OCI-LY7 (cell line): Measurements from ENCODE around the gene RSAD2. TPM values are rescaled to one million over a fixed set of nuclear protein-coding genes. Genes with fewer than 3 reads are reported as not detected.
A peak's percentile ranks its signal among the peaks of the same experiment; 100 is the strongest.

Source experiments
- BruUV-seq: library from RNA; stranded (reverse); fragments of 400-500 nt; replicated peaks from 2 replicates; lab custom pipeline; 2021; lab: Mats Ljungman, UMichigan
- CTCF ChIA-PET: fragments of 300-600 bp; sonication (Branson Sonifier 250); formaldehyde crosslinking; loops from one replicate; lab custom pipeline; 2022; ENCODE audit warnings: antibody characterized with exemption; ENCODE audit not compliant: unreplicated experiment; lab: Charles Lee
- POLR2A ChIA-PET: fragments of 300-600 bp; sonication (Branson Sonifier 250); formaldehyde crosslinking; loops from one replicate; lab custom pipeline; 2022; ENCODE audit warnings: antibody characterized with exemption; lab: Charles Lee
- DNase-seq: peaks from one replicate; pipeline ENCODE4 v3.0.0-alpha.2; 2015; ENCODE audit warnings: low spot score
- H2AFZ ChIP-seq: fragments of 200-600 bp; sonication (generic), shearing (Covaris generic); 2 replicates; pipeline ENCODE4 v1.6.1; 2014; ENCODE audit warnings: mild to moderate bottlenecking, antibody characterized with exemption, low read length, moderate library complexity
- H3K27ac ChIP-seq: fragments of 200-600 bp; sonication (generic); 2 replicates; pipeline ENCODE4 v1.5.1; 2014; ENCODE audit warnings: mixed run types, low read depth, mild to moderate bottlenecking, moderate library complexity, low read length, inconsistent platforms; ENCODE audit not compliant: poor library complexity, severe bottlenecking
- H3K36me3 ChIP-seq: fragments of 200-600 bp; sonication (generic); 2 replicates; pipeline ENCODE4 v1.6.1; 2014; ENCODE audit warnings: mild to moderate bottlenecking, antibody characterized with exemption, low read length, moderate library complexity, mixed read lengths; ENCODE audit not compliant: insufficient read depth
- H3K4me1 ChIP-seq: fragments of 200-600 bp; sonication (generic); 2 replicates; pipeline ENCODE4 v1.5.1; 2014; ENCODE audit warnings: mild to moderate bottlenecking, low read length; ENCODE audit not compliant: insufficient read depth, poor library complexity, severe bottlenecking
- H3K4me2 ChIP-seq: fragments of 200-600 bp; sonication (generic); 2 replicates; pipeline ENCODE4 v1.6.1; 2014; ENCODE audit warnings: mild to moderate bottlenecking, low read length
- H3K4me3 ChIP-seq: fragments of 200-600 bp; sonication (generic); 2 replicates; pipeline ENCODE4 v1.5.1; 2014; ENCODE audit warnings: mild to moderate bottlenecking, low read depth, low read length; ENCODE audit not compliant: poor library complexity, severe bottlenecking
- H3K79me2 ChIP-seq: fragments of 200-600 bp; sonication (generic); 2 replicates; pipeline ENCODE4 v1.6.1; 2016; ENCODE audit warnings: low read depth, mild to moderate bottlenecking, low read length, moderate library complexity, mixed read lengths; ENCODE audit not compliant: insufficient read depth
- H3K9me2 ChIP-seq: fragments of 200-600 bp; sonication (generic); 2 replicates; pipeline ENCODE4 v1.6.1; 2016; ENCODE audit warnings: mild to moderate bottlenecking, low read length, mixed read lengths; ENCODE audit not compliant: insufficient read depth
- H3K9me3 ChIP-seq: fragments of 200-600 bp; sonication (generic); 2 replicates; pipeline ENCODE4 v1.6.1; 2014; ENCODE audit warnings: mild to moderate bottlenecking, mixed run types, low read length, mixed read lengths
- H4K20me1 ChIP-seq: fragments of 200-600 bp; sonication (generic); 2 replicates; pipeline ENCODE4 v1.6.1; 2014; ENCODE audit warnings: mild to moderate bottlenecking, antibody characterized with exemption, low read length, moderate library complexity, mixed read lengths; ENCODE audit not compliant: insufficient read depth
- EZH2phosphoT487 ChIP-seq: fragments of 200-600 bp; sonication (generic); IDR thresholded peaks from 2 replicates; pipeline ENCODE4 v1.6.1; 2018; ENCODE audit warnings: low read depth, borderline replicate concordance, mild to moderate bottlenecking, mixed run types, antibody characterized with exemption, low read length, moderate library complexity, mixed read lengths
- intact Hi-C: fragments of 100-400 bp; cut with micrococcal nuclease; formaldehyde crosslinking; loops from one replicate; pipeline ENCODE4 v1.10.0; 2022; ENCODE audit not compliant: unreplicated experiment
- total RNA-seq, 2 experiments: library from RNA; depleted of rRNA in 1 of 2; stranded (reverse); fragments of >200 nt in 1 of 2; shearing (Covaris generic) in 1 of 2; gene quantifications; 2 replicates each; pipeline ENCODE4 v1.2.3, GENCODE V29; 2014 to 2022
- TF ChIP-seq, protein P1 (sequence below): fragments of 200-600 bp; sonication (generic); conservative IDR thresholded peaks from 2 replicates; pipeline ENCODE4 v1.5.1; 2014; ENCODE audit warnings: mild to moderate bottlenecking, antibody characterized with exemption, low read length, moderate library complexity, mixed read lengths

The RSAD2 gene
- total RNA-seq, 2 experiments from 2014 or later: not detected

DNA sequence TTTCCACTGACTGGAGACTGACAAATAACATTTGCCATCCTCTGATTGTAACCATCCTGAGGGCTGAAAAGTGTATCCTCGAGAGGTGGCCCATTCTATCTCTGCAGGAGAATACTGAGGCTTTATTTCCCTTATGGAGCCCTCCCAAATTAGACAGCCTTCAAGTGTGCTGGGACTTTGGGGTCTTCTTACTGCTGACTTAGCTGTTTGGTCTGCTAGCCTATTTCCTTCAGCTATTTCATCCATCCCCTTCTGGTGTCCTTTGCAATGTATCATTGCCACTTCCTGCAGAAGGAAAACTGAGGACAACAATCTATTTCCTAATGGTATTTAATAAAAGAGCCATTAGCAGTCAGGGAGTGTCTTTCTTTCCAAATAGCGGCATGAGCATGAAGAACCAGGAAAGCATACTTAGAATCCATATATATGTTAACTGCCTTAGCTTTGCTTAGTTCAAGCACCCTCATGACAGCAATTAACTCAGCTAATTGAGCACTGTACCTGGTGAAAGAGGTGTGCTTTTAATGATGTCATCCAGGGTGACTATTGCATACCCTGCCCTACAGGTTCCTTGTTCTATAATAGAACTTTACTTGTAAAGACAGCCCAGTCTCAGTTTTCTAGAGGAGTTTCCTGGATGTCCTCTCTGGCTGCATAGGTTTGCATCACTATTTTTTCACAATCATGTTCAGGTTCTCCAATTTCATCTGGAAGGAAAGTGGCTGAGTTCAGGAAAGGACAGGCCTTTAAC, 35.9 kb upstream of the RSAD2 start:
- Histone ChIP-seq H3K9me3 (peaks cover 29% of the 10 kb centered on the region; the same call in 1 of the 2 replicates), H3K4me3 (no peak overlapping the region), H3K27ac (no peak overlapping the region), H3K79me2 (no peaks in the 10 kb centered on the region), H3K4me1 (no peaks in the 10 kb centered on the region), H3K9me2 (no peaks in the 10 kb centered on the region), H3K36me3 (no peaks in the 10 kb centered on the region), H3K4me2 (no peak overlapping the region), H2AFZ (no peak overlapping the region), H4K20me1 (no peaks in the 10 kb centered on the region)
- CTCF ChIA-PET: no interaction called here
- POLR2A ChIA-PET: no interaction called here
- no TSS peak for BruUV-seq
- intact Hi-C loops: no loop called here
- DNase-seq: no peak
- TF ChIP-seq, protein P1, sequence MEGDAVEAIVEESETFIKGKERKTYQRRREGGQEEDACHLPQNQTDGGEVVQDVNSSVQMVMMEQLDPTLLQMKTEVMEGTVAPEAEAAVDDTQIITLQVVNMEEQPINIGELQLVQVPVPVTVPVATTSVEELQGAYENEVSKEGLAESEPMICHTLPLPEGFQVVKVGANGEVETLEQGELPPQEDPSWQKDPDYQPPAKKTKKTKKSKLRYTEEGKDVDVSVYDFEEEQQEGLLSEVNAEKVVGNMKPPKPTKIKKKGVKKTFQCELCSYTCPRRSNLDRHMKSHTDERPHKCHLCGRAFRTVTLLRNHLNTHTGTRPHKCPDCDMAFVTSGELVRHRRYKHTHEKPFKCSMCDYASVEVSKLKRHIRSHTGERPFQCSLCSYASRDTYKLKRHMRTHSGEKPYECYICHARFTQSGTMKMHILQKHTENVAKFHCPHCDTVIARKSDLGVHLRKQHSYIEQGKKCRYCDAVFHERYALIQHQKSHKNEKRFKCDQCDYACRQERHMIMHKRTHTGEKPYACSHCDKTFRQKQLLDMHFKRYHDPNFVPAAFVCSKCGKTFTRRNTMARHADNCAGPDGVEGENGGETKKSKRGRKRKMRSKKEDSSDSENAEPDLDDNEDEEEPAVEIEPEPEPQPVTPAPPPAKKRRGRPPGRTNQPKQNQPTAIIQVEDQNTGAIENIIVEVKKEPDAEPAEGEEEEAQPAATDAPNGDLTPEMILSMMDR: no peak

DNA sequence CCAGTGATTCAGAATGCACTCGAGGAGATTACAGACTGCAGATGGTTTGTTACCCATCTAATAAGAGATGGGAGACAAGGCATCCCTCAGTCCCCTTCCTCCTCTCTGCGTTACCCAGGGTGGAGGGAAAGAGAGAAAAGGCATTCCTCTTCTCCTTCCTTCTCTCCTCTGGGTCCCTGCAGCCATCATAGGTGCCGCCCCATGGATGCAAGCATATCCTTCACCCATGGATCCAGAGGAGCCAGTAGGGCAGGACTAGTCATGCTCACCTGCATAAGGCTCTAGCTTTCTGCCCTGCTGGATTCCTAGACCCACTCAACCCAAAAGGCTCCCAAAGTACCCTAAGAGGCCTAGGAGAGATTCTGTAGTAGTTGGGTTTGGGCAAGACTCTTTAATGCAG, 32.3 kb upstream of the RSAD2 start:
- no peaks in the 10 kb centered on the region for H3K79me2 ChIP-seq
- peak; percentile 61 for DNase-seq
- POLR2A ChIA-PET: no interaction called here
- no peak overlapping the region for H3K4me3 ChIP-seq
- no peak overlapping the region for H3K27ac ChIP-seq
- intact Hi-C loops: no loop called here
- no peaks in the 10 kb centered on the region for H3K4me1 ChIP-seq
- TF ChIP-seq, protein P1: no peak
- no peak for TF ChIP-seq EZH2phosphoT487
- no peaks in the 10 kb centered on the region for H3K36me3 ChIP-seq
- CTCF ChIA-PET: no interaction called here
- no peaks in the 10 kb centered on the region for H3K9me2 ChIP-seq
- H3K9me3 ChIP-seq: peaks cover 29% of the 10 kb centered on the region; the same call in 1 of the 2 replicates
- no peak overlapping the region for H2AFZ ChIP-seq
- no peak overlapping the region for H3K4me2 ChIP-seq
- BruUV-seq: no TSS peak
- no peaks in the 10 kb centered on the region for H4K20me1 ChIP-seq

DNA sequence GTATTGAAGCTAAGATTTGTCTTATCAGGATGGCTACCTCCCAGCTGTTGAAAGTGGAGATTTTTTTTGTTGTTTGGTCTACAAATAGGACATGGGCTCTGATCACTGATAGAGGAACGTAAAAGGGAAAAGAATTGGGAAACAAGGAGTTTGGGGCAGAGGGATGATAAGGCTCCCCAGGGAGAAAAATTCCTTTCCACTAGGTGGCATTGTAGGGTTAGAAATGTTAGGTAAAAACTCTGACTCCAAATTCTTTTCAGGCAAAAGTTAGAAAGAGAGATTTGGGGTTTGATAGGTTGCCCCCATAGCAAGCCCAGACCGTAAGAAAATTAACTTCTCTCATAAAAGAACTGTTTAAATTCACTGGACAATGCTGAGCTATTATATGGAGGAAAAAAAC, 31.7 kb upstream of the RSAD2 start:
- Histone ChIP-seq H2AFZ (no peak overlapping the region), H3K9me2 (no peaks in the 10 kb centered on the region), H3K27ac (no peak overlapping the region), H3K36me3 (no peaks in the 10 kb centered on the region), H3K4me3 (no peak overlapping the region), H3K79me2 (no peaks in the 10 kb centered on the region), H3K4me2 (no peak overlapping the region), H3K4me1 (no peaks in the 10 kb centered on the region), H3K9me3 (peaks cover 29% of the 10 kb centered on the region; the same call in 1 of the 2 replicates), H4K20me1 (no peaks in the 10 kb centered on the region)
- DNase-seq: no peak
- BruUV-seq: no TSS peak
- intact Hi-C loops: no loop called here
- POLR2A ChIA-PET: interaction anchor here (0.9 kb wide), 1 partner anchor 10 kb away, joined by 3 read pairs; no protein-coding TSS in a partner anchor
- TF ChIP-seq, protein P1: peak; percentile 61
- TF ChIP-seq EZH2phosphoT487: no peak
- CTCF ChIA-PET: no interaction called here
